Ishikawa (cell line): ENCODE measurements around the gene OR5F1.

Source experiments
- CEBPB ChIP-seq: IDR thresholded peaks from 2 replicates; pipeline ENCODE4 v1.6.1; 2012
- CREB1 ChIP-seq: IDR thresholded peaks from 2 replicates; pipeline ENCODE4 v1.6.1; 2012; ENCODE audit warnings: low read depth
- NFIC ChIP-seq: IDR thresholded peaks from 2 replicates; pipeline ENCODE4 v1.6.1; 2012
- RAD21 ChIP-seq: IDR thresholded peaks from 2 replicates; pipeline ENCODE4 v1.6.1; 2012; ENCODE audit warnings: low read depth
- REST ChIP-seq: IDR thresholded peaks from 2 replicates; pipeline ENCODE4 v1.6.1; 2012; ENCODE audit warnings: low read depth, mild to moderate bottlenecking
- TAF1 ChIP-seq: IDR thresholded peaks from 2 replicates; pipeline ENCODE4 v1.6.1; 2012; ENCODE audit warnings: low read depth, mild to moderate bottlenecking
- YY1 ChIP-seq: IDR thresholded peaks from 2 replicates; pipeline ENCODE4 v1.6.1; 2012; ENCODE audit warnings: low read depth

GRCh38 chr11:56010716-56011115, 16.3 kb upstream of the OR5F1 start:
- TF ChIP-seq RAD21, result no peak
- TF ChIP-seq CEBPB, result no peak
- TF ChIP-seq REST, result no peak
- TF ChIP-seq CREB1, result no peak
- no peak for TF ChIP-seq YY1
- no peak for TF ChIP-seq TAF1
- TF ChIP-seq NFIC, result no peak
